ENCODE results near the gene CPB2. TPM values are rescaled to one million over a fixed set of nuclear protein-coding genes. Genes with fewer than 3 reads are reported as not detected.

Gene CPB2
- total RNA-seq: not detected
- under 1 TPM in 1 of 4 donors, not detected in 3; 0.17 TPM for polyA plus RNA-seq

GRCh38 chr13:46104868-46105267 lies at the start of gene CPB2:
TSS of gene CPB2 (minus strand) at chr13:46105033. CDS start at chr13:46105009, 24 bp downstream.
- Histone ChIP-seq H3K27me3 (ENCODE audit: control insufficient read depth, insufficient read depth, low read length) (peaks cover 24% of the 10 kb centered on the region), H3K4me1 (ENCODE audit: control insufficient read depth, insufficient read depth, low read length, poor library complexity, severe bottlenecking) (no peaks in the 10 kb centered on the region), H3K4me3 (ENCODE audit: low read depth, low read length) (no peak within 1 kb of the TSS), H3K27ac (ENCODE audit: insufficient read depth, low read length, poor library complexity, severe bottlenecking) (no peak within 1 kb of the TSS), H3K9me3 (ENCODE audit: control insufficient read depth in 2 of 2, low read length in 2 of 2) (no peaks in the 10 kb centered on the region), H3K36me3 (ENCODE audit: control insufficient read depth, insufficient read depth, low read length) (no peaks in the 10 kb centered on the region)
- H3K36me3 Mint-ChIP-seq: no peaks in the 10 kb centered on the region
- H3K4me3 Mint-ChIP-seq: no peak within 1 kb of the TSS
- peaks cover 0 to 3% (median 0%) of the 10 kb centered on the region in 7 donors for H3K9me3 Mint-ChIP-seq
- H3K27me3 Mint-ChIP-seq: peaks cover 58% of the 10 kb centered on the region
- no peak within 1 kb of the TSS for H3K27ac Mint-ChIP-seq
- DNase-seq: no peak
- no peak for ATAC-seq (ENCODE audit: low read depth in 2 of 2)
- H3K4me1 Mint-ChIP-seq: peaks cover 0 to 8% (median 3%) of the 10 kb centered on the region in 4 donors

GRCh38 chr13:46154136-46154801 lies 49.4 kb upstream of the CPB2 start:
- Histone ChIP-seq H3K36me3 (ENCODE audit: control insufficient read depth, insufficient read depth, low read length) (peaks cover 94% of the 10 kb centered on the region), H3K27me3 (ENCODE audit: control insufficient read depth, insufficient read depth, low read length) (no peaks in the 10 kb centered on the region), H3K9me3 (ENCODE audit: control insufficient read depth in 2 of 2, low read length in 2 of 2) (no peaks in the 10 kb centered on the region), H3K27ac (ENCODE audit: insufficient read depth, low read length, poor library complexity, severe bottlenecking) (peak overlapping the region; percentile 45), H3K4me1 (ENCODE audit: control insufficient read depth, insufficient read depth, low read length, poor library complexity, severe bottlenecking) (peaks cover 12% of the 10 kb centered on the region), H3K4me3 (ENCODE audit: low read depth, low read length) (no peak overlapping the region)
- peaks cover 70% of the 10 kb centered on the region for H3K36me3 Mint-ChIP-seq
- DNase-seq (no peak), ATAC-seq (ENCODE audit: low read depth in 2 of 2) (no peak)
- H3K4me3 Mint-ChIP-seq: no peak overlapping the region
- no peaks in the 10 kb centered on the region for H3K9me3 Mint-ChIP-seq
- peaks cover 17 to 56% (median 30%) of the 10 kb centered on the region in 4 donors for H3K4me1 Mint-ChIP-seq
- H3K27me3 Mint-ChIP-seq: no peaks in the 10 kb centered on the region
- peak overlapping the region; percentile 66 to 87 (median 76) for H3K27ac Mint-ChIP-seq

GRCh38 chr13:46152627-46153328 lies 47.9 kb upstream of the CPB2 start:
- Histone ChIP-seq H3K27me3 (ENCODE audit: control insufficient read depth, insufficient read depth, low read length) (no peaks in the 10 kb centered on the region), H3K36me3 (ENCODE audit: control insufficient read depth, insufficient read depth, low read length) (peaks cover 94% of the 10 kb centered on the region), H3K4me1 (ENCODE audit: control insufficient read depth, insufficient read depth, low read length, poor library complexity, severe bottlenecking) (peaks cover 6% of the 10 kb centered on the region), H3K9me3 (ENCODE audit: control insufficient read depth in 2 of 2, low read length in 2 of 2) (no peaks in the 10 kb centered on the region), H3K4me3 (ENCODE audit: low read depth, low read length) (no peak overlapping the region), H3K27ac (ENCODE audit: insufficient read depth, low read length, poor library complexity, severe bottlenecking) (peak overlapping the region; percentile 41)
- H3K9me3 Mint-ChIP-seq: no peaks in the 10 kb centered on the region
- ATAC-seq (ENCODE audit: low read depth in 2 of 2) (no peak), DNase-seq (no peak)
- no peaks in the 10 kb centered on the region for H3K27me3 Mint-ChIP-seq
- H3K27ac Mint-ChIP-seq: peak overlapping the region; percentile 70 to 87 (median 82)
- peaks cover 66% of the 10 kb centered on the region for H3K36me3 Mint-ChIP-seq
- H3K4me3 Mint-ChIP-seq: no peak overlapping the region
- peaks cover 16 to 44% (median 23%) of the 10 kb centered on the region in 4 donors for H3K4me1 Mint-ChIP-seq

- ATAC-seq (ENCODE audit: low read depth in 2 of 2) (no peak), DNase-seq (no peak)
- no peaks in the 10 kb centered on the region for H3K9me3 ChIP-seq (ENCODE audit: control insufficient read depth in 2 of 2, low read length in 2 of 2)
- Mint-ChIP-seq H3K36me3 (peaks cover 64% of the 10 kb centered on the region), H3K27me3 (no peaks in the 10 kb centered on the region), H3K9me3 (no peaks in the 10 kb centered on the region), H3K4me3 (no peak overlapping the region), H3K27ac (peak overlapping the region; percentile 87 to 93 (median 87)), H3K4me1 (peaks cover 18 to 39% (median 24%) of the 10 kb centered on the region in 4 donors)
- H3K36me3 ChIP-seq (ENCODE audit: control insufficient read depth, insufficient read depth, low read length): peaks cover 96% of the 10 kb centered on the region
- H3K4me1 ChIP-seq (ENCODE audit: control insufficient read depth, insufficient read depth, low read length, poor library complexity, severe bottlenecking): peaks cover 6% of the 10 kb centered on the region
- H3K4me3 ChIP-seq (ENCODE audit: low read depth, low read length): no peak overlapping the region
- no peaks in the 10 kb centered on the region for H3K27me3 ChIP-seq (ENCODE audit: control insufficient read depth, insufficient read depth, low read length)
- peak overlapping the region; percentile 60 for H3K27ac ChIP-seq (ENCODE audit: insufficient read depth, low read length, poor library complexity, severe bottlenecking)
Measured at GRCh38 chr13:46150134-46150693, 45.4 kb upstream of the CPB2 start.

GRCh38 chr13:46149272-46150133 lies 44.7 kb upstream of the CPB2 start:
- no peaks in the 10 kb centered on the region for H3K27me3 Mint-ChIP-seq
- no peaks in the 10 kb centered on the region for H3K27me3 ChIP-seq (ENCODE audit: control insufficient read depth, insufficient read depth, low read length)
- H3K4me1 Mint-ChIP-seq: peaks cover 19 to 44% (median 24%) of the 10 kb centered on the region in 4 donors
- DNase-seq (no peak), ATAC-seq (ENCODE audit: low read depth in 2 of 2) (peak in 1 of 2 donors; percentile 20)
- H3K27ac ChIP-seq (ENCODE audit: insufficient read depth, low read length, poor library complexity, severe bottlenecking): peak overlapping the region; percentile 60
- H3K27ac Mint-ChIP-seq: peak overlapping the region; percentile 87 to 93 (median 92)
- peaks cover 6% of the 10 kb centered on the region for H3K4me1 ChIP-seq (ENCODE audit: control insufficient read depth, insufficient read depth, low read length, poor library complexity, severe bottlenecking)
- H3K4me3 Mint-ChIP-seq: no peak overlapping the region
- peaks cover 96% of the 10 kb centered on the region for H3K36me3 ChIP-seq (ENCODE audit: control insufficient read depth, insufficient read depth, low read length)
- H3K9me3 ChIP-seq (ENCODE audit: control insufficient read depth in 2 of 2, low read length in 2 of 2): no peaks in the 10 kb centered on the region
- H3K4me3 ChIP-seq (ENCODE audit: low read depth, low read length): no peak overlapping the region
- no peaks in the 10 kb centered on the region for H3K9me3 Mint-ChIP-seq
- peaks cover 64% of the 10 kb centered on the region for H3K36me3 Mint-ChIP-seq

- ATAC-seq (ENCODE audit: low read depth in 2 of 2) (no peak), DNase-seq (no peak)
- Histone ChIP-seq H3K27ac (ENCODE audit: insufficient read depth, low read length, poor library complexity, severe bottlenecking) (no peak overlapping the region), H3K27me3 (ENCODE audit: control insufficient read depth, insufficient read depth, low read length) (no peaks in the 10 kb centered on the region), H3K4me3 (ENCODE audit: low read depth, low read length) (no peak overlapping the region), H3K36me3 (ENCODE audit: control insufficient read depth, insufficient read depth, low read length) (peaks cover 96% of the 10 kb centered on the region), H3K9me3 (ENCODE audit: control insufficient read depth in 2 of 2, low read length in 2 of 2) (no peaks in the 10 kb centered on the region), H3K4me1 (ENCODE audit: control insufficient read depth, insufficient read depth, low read length, poor library complexity, severe bottlenecking) (peaks cover 6% of the 10 kb centered on the region)
- Mint-ChIP-seq H3K9me3 (no peaks in the 10 kb centered on the region), H3K27ac (peak overlapping the region in 1 of 3 donors; percentile 5), H3K27me3 (no peaks in the 10 kb centered on the region), H3K4me1 (peaks cover 13 to 30% (median 17%) of the 10 kb centered on the region in 4 donors), H3K36me3 (peaks cover 48% of the 10 kb centered on the region), H3K4me3 (no peak overlapping the region)
Measured at GRCh38 chr13:46146898-46147297, 42.1 kb upstream of the CPB2 start.

GRCh38 chr13:46145950-46146349 lies 41.1 kb upstream of the CPB2 start:
- no peak overlapping the region for H3K4me3 Mint-ChIP-seq

More at GRCh38 chr13:46145950-46146349, 41.1 kb upstream of the CPB2 start:
- no peak for DNase-seq
- Mint-ChIP-seq H3K4me1 (peaks cover 14 to 34% (median 20%) of the 10 kb centered on the region in 4 donors), H3K9me3 (no peaks in the 10 kb centered on the region), H3K36me3 (peaks cover 46% of the 10 kb centered on the region), H3K27me3 (no peaks in the 10 kb centered on the region), H3K27ac (peak overlapping the region in 1 of 3 donors; percentile 48)
- no peak for ATAC-seq (ENCODE audit: low read depth in 2 of 2)
- H3K27ac ChIP-seq (ENCODE audit: insufficient read depth, low read length, poor library complexity, severe bottlenecking): no peak overlapping the region
- H3K4me3 ChIP-seq (ENCODE audit: low read depth, low read length): no peak overlapping the region
- peaks cover 5% of the 10 kb centered on the region for H3K4me1 ChIP-seq (ENCODE audit: control insufficient read depth, insufficient read depth, low read length, poor library complexity, severe bottlenecking)
- H3K36me3 ChIP-seq (ENCODE audit: control insufficient read depth, insufficient read depth, low read length): peaks cover 96% of the 10 kb centered on the region
- H3K9me3 ChIP-seq (ENCODE audit: control insufficient read depth in 2 of 2, low read length in 2 of 2): no peaks in the 10 kb centered on the region
- no peaks in the 10 kb centered on the region for H3K27me3 ChIP-seq (ENCODE audit: control insufficient read depth, insufficient read depth, low read length)

Data from CD4-positive, CD25-positive, alpha-beta regulatory T cell (primary cell).